Adrenal gland (tissue), 5 donors: Measurements from ENCODE around the gene DPP7.

ENCODE experiments used
- CTCF ChIP-seq, 6 experiments: fragments of 450-650 bp in 4 of 6; fragments of 200-600 bp in 2 of 6; sonication (generic) in 1 of 6; IDR thresholded peaks; 1 replicate in 5 of 6; 2 replicates in 1 of 6; pipeline versions ENCODE4 v1.5.1 to v1.8.0; 2016 to 2021; ENCODE audit warnings: antibody characterized with exemption in 6 of 6, mild to moderate bottlenecking in 2 of 6, moderate library complexity in 1 of 6
- POLR2A ChIP-seq, 2 donors: fragments of 450-650 bp; IDR thresholded peaks; one replicate each; pipeline ENCODE4 v1.6.1; 2017; ENCODE audit warnings: antibody characterized with exemption in 2 of 2, mild to moderate bottlenecking in 2 of 2, moderate library complexity in 1 of 2
- donor health status: DM: no; HTN: no; CAD: no.

GRCh38 chr9:137134191-137134590 lies 19.7 kb upstream of the DPP7 start:
- TF ChIP-seq CTCF (IDR thresholded peaks at IDR 0.05) (no peak), POLR2A (IDR thresholded peaks at IDR 0.05) (no peak)
